HG02571 (cell line): ENCODE results near the gene HSF2.

Experiments
- ATAC-seq: cut with Tn5 transposase; IDR thresholded peaks from one replicate; pipeline ENCODE4 v1.9.1; 2021; ENCODE audit warnings: mild to moderate bottlenecking, moderate library complexity; ENCODE audit not compliant: unreplicated experiment

HSF2 gene

DNA sequence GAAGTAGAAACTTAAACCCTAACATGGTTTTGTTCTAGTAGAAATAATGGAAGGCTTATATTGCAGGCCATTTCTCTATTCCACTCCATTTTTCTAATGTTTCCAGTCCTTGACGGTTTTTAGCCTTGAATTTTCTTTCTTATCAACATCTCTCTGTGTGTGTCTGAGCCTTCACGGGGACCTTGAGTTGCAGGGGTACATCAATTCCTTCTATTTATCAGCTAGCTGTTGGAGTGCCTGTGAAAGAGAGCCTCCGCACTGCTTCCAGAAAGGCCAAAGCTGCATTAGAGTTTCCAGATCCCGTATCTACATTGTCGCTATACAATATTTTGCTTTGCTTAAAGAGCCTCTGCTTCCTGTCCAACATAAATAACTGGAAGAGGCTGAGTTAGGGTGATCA lies 5.4 kb upstream of the HSF2 start:
- no peak for ATAC-seq

- no peak for ATAC-seq
These were observed 451 bp upstream of the HSF2 start for GRCh38 chr6:122399055-122399347.

- ATAC-seq = peak; percentile 17
These were observed 634 bp downstream of the HSF2 start for GRCh38 chr6:122400121-122400450.

GRCh38 chr6:122400462-122401089 lies 1.1 kb downstream of the HSF2 start:
- ATAC-seq = no peak

DNA sequence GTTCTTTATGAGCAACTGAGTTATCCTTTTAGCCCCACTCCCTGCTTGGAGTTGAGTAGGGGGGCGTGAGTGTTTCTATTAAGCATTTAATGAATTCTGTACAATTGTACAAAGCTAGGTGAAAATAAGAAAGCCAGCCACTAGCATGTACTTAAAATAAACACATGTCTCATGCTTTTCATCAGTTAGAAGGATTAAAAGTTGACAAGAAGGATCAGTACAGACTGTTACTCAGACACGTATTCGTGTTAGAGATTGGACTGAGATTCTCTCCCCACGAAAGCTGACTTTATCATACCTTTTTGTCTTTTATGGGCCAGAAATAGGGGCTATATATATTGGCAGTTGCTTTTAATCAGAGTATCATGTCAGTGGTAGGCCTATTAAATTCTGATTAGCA lies 1.7 kb downstream of the HSF2 start:
- no peak for ATAC-seq

GRCh38 chr6:122404444-122404843 lies 5.0 kb downstream of the HSF2 start:
- ATAC-seq = no peak

DNA sequence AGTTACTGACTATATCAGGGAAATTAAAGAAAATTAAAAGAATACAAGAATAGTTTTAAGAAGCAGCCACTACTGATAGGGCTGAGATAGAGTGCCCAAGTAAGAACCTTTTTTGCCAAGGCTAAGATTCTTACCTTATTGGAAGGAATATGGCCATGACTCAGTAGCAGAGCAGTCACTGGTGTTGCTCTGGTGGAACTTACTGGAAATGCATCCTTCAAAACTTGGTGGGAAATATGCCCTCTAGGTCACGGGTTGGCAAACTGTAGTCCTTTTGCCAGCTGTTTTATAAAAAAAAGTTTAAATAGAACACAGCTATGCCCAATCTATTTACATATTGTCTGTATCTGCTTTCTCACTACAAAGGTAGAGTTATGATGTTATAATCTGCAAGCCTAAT lies 6.0 kb downstream of the HSF2 start:
- ATAC-seq = no peak

GRCh38 chr6:122406187-122406586 lies 6.7 kb downstream of the HSF2 start:
- ATAC-seq = no peak

- no peak for ATAC-seq
These were observed 8.3 kb downstream of the HSF2 start for GRCh38 chr6:122407712-122408111.

GRCh38 chr6:122408240-122408639 lies 8.8 kb downstream of the HSF2 start:
- ATAC-seq = no peak

GRCh38 chr6:122408702-122409458 lies 9.4 kb downstream of the HSF2 start:
- no peak for ATAC-seq

DNA sequence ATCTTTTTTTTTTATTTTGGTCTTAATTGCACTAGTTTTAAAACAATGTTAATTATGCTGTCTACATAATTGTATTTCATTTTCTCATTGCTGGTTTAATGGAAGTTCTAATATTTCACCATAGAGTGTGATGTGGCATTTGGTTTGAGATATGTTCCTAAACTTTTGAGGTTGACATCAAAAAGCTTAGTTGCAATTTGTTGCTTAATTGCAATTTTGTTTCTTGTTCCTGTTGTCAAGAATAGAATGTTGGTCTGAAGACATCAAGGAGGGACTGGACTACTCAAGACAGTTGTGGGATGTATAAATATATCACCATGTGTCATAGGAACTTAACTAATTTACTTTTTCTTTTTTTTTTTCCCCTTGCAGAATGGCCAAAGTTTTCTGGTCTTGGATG lies 12.5 kb downstream of the HSF2 start:
- ATAC-seq = no peak

DNA sequence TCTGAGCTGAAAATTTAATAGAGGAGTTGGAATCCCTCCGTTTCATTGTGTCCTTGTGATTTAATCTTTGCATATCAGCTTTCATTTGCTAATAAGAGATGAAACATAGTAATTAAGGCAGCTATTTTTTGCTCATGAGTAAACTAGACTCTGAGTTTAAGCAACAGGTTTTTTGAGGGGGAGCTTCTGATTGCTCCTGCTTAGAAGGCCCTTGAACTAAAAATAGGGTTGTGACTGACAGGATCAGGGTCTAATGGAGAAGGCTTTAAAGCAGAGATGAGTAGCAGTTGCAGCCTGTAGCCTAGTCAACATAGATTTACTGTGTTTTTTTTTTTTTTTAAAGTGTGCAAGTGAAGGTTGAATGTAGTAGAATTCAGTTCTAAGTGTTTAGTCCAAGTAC lies 17.4 kb downstream of the HSF2 start:
- no peak for ATAC-seq

DNA sequence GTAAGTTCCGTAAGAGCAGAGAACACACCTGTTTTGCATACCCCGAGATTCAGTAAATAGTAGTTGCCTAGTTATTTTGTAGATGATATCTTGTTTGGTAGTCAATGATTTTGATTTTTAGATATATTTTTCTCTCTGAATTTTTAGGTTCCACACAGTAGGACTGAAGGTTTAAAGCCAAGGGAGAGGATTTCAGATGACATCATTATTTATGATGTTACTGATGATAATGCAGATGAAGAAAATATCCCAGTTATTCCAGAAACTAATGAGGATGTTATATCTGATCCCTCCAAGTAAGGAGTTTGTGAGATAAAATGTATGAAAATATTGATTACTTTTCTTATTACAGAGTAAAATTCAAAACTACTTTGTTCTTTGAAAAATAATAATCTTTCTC lies 22.6 kb downstream of the HSF2 start:
- ATAC-seq = no peak

- ATAC-seq = peak; percentile 95
These were observed 23.3 kb downstream of the HSF2 start for GRCh38 chr6:122422614-122423267.

GRCh38 chr6:122423734-122424133 lies 24.3 kb downstream of the HSF2 start:
- ATAC-seq = no peak

- no peak for ATAC-seq
These were observed 27.1 kb downstream of the HSF2 start for GRCh38 chr6:122426597-122426996.

- no peak for ATAC-seq
These were observed 29.3 kb downstream of the HSF2 start for GRCh38 chr6:122428781-122429180.

DNA sequence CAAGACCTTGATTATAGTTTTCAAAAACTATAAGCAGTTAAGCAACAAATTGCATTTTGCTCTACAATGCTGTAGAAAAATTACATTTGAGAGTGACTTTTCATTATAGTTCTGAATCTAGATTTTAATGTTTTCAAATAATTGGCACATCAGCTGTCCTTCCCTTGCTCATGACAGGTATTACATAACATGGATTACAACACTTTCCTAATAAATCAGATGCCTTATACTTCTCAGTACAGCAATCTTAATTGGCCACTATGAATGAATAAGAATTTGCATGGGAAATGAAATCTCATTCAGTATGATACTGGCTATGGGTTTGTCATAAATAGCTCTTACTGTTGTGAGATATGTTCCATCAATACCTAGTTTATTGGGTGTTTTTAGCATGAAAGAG lies 29.9 kb downstream of the HSF2 start:
- ATAC-seq = no peak

- no peak for ATAC-seq
These were observed 32.3 kb downstream of the HSF2 start for GRCh38 chr6:122431780-122432179.

DNA sequence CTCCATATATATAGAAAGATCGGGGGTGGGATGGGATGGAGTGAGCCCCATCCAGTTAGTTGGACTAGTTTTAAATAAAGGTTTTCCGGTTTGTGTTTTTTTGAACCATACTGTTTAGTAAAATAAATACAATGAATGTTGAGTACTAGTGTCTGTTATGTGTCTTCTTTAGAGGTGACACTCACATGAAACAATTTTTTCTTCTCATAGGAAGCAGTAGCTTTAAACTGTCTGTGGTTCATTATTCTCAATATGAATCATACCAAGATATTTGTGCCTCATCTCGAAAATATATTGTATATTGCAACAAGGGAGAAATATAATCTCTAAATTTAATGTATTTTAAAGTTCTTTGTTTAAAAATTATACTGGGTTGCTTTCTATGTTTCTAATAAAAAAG lies 33.4 kb downstream of the HSF2 start:
- no peak for ATAC-seq

- ATAC-seq = no peak
These were observed 39.5 kb downstream of the HSF2 start for GRCh38 chr6:122438975-122439374.

- no peak for ATAC-seq
These were observed 45.8 kb downstream of the HSF2 start for GRCh38 chr6:122445274-122445673.
